NCI-H1930 (cell line): ENCODE measurements around the gene PRR19.

Experiments used
- DNase-seq, 2 experiments: peaks; one replicate each; lab custom pipeline; 2025; lab: John Stamatoyannopoulos, UW

The PRR19 gene

DNA sequence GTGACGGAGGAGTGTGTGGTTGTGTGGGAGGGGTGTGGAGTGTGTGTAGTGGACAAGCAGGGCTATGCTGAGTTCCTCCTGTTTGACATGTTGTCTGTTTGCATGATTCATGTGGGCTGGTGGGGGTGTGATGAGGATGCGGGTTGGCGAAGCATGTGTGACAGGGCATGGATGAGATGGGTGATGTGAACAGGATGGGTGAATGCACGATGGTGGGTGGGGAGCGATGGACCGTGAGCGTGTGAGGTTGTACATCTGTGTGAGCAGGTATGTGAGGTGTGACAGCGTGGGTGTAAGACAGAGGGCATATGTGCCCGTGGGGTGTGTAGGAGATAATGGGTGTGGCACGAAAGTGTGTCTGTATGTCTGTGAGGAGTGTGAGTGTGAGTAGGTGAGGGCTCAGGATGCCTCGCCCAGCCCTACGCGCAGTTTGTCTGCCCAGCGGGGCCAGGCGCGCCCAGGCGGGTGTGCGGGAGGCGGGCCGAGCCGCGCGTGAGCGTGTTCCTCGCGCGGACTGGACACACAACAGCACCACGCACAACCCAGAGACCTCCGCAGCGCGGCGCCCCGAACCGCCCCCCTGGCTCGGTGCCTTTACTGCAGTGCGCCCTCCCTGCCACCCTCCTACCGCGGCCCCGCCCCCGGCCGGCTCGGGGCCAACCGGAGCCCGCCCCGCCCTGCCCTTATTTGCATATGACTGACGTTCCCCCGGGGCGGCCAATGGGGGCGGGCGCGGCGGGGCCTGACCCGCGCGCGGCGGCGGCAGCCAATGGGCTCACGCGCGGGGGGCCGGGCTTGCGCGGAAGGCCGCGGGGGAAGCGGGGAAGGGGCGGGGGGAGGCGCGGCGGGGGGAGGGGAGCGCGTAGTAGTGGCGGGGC lies 18.5 kb upstream of the PRR19 start:
- peak; percentile 95 to 98 for DNase-seq

DNA sequence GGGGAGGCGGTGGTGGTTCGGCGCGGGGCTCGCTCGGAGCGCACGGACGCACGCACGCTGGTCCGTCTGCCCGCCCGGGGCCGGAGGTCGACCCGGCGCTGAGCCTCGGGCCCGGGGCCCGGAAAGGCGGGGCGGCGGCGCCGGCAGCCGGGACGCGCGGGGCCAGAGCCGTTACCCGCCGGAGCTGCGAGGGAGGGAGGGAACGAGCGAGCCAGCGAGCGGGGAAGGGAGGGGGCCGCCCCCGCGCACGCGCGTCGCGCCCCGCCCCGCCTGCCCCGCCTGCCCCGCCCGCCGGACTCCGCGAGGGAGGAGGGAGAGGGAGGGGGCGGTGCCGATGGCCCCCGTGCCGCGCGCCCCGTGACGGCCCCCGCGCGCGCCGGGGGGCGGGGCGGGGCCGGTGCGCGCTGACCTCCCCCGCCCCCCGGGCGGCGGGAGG lies 17.8 kb upstream of the PRR19 start:
- DNase-seq = peak; percentile 80 to 92

DNA sequence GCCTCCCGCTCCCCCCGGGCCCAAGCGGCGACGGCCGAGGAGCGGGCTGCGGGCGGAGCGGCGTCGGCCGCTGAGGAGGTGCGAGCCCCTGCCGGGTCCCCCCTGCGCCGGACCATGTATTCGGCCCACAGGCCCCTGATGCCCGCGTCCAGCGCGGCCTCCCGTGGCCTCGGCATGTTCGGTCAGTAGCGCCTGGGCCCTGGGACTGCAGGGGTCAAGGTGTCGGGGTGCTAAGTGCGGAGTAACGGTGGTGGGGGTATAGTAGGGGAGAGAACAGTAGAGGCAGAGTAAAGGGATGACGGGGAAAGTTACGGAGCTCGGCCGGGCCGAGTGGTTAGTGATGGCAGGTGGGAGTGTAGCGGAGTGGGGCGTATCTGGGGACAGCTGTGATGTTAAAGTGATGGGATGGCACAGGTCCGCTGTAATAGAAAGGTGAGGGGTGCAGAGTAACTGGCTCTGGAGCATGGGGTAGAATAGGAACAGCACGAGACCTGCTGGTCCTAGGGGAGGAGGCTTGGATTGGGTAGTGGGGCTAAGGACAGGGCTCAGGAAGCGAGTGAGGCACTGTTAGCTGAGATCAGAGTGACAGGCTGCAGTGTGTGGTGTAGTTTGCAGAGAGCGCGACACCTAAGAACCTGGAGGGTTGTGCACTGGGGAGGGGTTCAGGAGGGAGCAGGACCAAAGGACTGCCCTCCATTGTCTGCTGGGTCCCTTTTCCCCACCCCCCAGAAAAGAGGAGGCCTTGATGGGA lies 17.2 kb upstream of the PRR19 start:
- no peak for DNase-seq

DNA sequence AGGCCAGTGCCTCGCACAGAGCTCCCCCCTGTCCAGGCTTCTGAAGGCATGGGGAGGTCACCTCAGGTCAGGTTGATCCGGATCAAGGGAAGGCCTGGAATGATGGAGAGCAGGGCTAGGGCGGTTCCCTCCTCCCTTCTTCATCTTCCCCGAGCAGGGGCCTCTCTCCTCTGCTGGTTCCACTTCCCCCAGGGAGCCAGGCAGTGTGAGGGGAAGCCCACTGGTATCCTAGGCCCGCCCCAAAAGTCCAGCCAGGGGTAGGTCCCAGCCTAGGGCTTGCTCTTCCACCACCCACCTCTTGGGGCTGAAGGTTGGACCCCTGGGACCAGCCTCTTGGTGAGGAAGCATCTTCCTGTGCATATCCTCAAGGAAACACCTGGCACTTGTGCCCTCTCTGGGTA lies 16.4 kb upstream of the PRR19 start:
- DNase-seq = no peak

DNA sequence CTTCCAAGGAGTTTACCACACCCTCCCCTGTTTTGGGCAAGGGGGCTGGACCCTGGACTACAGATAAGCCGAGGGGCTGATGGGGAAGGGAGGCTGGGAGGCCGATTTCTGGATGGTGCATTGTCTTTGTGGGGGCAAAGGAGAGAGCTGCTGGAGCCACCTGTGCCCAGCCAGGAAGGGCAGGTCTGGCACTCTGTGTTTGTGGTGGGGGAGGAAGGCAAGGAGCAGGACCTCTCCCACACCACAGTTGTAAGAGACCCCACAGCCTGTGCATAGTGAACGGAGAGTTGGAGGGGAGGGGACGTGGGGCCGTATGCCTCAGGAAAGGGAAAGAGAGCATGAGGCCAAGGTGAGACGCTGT lies 16.0 kb upstream of the PRR19 start:
- no peak for DNase-seq

DNA sequence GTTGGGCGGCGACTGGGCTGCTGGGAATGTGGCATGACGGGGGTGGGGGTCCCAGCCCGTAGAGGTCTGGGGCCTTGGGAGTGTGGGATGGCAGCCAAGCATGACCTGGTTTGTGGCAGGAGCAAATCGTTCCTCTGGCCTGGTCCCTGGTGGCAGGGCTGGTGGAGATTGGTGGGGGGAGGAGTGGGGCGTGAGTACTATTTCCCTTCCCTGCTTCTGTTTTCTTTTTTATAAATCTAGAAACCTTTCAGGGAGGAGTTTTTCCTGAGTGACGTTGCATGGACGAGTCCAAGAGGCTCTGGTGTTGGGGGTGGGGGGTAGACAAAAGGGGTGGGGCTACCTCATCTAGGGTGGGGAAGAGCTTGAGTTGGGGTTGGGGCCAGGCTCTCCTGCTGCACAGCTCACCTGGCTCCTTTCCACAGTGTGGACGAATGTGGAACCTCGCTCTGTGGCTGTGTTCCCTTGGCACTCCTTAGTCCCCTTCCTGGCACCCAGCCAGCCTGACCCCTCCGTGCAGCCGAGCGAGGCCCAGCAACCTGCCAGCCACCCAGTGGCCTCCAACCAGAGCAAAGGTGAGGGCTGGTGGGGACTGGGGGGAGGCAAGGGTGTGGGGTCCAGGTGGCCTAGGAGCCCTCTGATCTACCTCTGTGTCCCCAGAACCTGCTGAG lies 15.4 kb upstream of the PRR19 start:
- DNase-seq = no peak

DNA sequence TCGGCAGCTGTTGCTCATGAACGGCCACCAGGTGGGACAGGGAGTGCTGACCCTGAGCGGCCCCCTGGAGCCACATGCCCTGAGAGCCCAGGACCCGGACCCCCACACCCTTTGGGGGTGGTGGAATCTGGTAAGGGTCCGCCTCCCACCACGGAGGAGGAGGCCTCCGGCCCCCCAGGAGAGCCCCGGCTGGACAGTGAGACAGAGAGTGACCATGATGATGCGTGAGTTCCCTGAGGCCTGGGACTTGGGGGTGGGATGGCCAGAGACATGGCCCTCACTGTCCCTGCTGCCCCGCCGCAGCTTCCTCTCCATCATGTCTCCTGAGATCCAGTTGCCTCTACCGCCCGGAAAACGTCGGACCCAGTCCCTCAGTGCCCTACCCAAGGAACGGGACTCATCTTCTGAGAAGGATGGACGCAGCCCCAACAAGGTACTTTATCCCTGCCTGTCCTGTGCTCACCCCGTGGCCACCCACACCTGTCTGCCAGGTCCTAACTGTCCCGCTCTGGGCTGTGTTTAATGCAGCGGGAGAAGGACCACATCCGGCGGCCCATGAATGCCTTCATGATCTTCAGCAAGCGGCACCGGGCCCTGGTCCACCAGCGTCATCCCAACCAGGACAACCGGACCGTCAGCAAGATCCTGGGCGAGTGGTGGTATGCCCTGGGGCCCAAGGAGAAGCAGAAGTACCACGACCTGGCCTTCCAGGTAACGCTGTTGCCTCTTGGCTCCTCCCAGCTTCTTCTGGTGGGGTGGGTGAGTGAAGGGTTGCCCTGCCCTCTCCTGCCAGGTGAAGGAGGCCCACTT lies 14.7 kb upstream of the PRR19 start:
- DNase-seq = no peak

DNA sequence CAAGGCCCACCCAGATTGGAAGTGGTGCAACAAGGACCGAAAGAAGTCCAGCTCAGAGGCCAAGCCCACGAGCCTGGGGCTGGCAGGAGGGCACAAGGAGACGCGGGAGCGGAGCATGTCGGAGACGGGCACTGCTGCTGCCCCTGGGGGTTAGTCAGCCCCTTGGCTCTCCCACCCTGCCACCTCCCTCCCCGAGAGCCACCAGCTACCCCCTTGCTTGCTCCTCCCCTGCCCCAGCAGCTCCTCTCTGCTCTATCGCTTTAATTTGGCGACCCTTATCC lies 14.2 kb upstream of the PRR19 start:
- no peak for DNase-seq

DNA sequence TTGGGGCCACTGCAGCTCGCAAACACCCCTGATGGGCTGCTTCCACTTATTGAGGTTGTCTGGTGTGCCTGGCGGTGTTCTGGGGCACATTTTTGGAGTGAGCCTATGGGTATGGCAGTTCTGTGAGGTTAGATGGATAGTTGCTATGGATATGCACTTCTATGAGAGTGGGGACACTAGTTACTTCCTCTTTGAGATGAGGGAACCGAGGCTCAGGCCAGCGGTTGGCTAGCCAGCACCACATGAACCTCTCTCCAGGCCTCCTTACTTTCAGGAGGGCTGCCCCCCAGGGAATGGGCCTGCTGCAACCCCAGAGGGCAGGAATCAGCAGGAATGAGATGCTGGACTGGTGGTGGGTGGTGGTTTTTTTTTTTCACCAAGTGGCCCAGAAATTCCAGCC lies 13.5 kb upstream of the PRR19 start:
- DNase-seq = no peak

DNA sequence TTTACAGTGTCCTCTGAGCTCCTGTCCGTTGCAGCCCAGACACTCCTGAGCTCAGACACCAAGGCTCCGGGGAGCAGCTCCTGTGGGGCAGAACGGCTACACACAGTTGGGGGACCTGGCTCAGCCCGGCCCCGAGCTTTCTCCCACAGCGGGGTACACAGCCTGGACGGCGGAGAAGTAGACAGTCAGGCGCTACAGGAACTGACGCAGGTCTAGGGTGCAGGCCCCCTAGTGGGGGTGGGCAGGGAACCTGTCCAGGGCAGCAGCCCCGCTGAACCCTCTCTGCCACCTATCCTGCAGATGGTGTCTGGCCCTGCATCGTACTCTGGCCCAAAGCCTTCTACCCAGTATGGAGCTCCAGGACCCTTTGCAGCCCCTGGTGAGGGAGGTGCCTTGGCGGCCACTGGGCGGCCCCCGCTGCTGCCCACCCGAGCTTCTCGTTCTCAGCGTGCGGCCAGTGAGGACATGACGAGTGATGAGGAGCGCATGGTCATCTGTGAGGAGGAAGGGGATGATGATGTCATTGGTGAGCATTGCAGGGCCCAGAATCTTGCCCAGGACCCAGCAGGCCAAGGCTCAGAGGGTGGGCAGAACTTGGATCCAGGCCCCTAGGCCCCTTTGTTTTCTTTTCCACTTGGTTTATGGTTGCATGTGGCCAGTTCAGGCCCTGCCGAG lies 12.9 kb upstream of the PRR19 start:
- DNase-seq = no peak

DNA sequence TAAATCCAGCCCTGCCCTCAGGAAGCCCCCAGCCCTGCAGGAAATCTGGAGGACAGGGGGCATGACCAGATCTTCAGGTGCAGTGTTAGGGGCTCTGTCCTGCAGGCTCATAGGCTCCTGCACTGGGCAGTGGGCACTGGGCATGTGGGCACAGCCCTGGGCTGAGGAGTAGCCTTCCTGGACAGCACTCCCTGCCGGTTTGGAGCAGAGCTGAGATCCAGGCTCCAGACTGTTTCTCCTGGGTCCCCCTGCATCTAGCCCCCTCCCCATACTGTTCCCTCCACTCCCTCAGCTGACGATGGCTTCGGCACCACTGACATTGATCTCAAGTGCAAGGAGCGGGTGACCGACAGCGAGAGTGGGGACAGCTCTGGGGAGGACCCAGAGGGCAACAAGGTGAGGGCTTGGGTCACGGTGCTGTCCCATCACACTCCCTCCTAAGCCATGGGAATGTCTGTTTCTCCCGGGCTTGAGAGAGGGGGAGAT lies 12.3 kb upstream of the PRR19 start:
- no peak for DNase-seq

DNA sequence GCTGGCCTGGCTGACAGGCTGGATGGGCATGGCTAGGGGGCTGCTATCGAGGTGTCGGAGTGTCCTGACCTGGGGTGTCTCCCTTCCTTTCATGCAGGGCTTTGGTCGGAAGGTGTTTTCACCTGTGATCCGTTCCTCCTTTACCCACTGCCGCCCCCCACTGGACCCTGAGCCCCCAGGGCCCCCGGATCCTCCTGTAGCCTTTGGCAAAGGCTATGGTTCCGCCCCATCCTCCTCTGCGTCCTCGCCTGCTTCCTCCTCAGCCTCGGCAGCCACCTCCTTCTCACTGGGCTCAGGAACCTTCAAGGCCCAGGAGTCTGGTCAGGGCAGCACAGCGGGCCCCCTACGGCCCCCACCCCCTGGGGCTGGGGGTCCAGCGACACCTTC lies 11.8 kb upstream of the PRR19 start:
- DNase-seq = no peak

DNA sequence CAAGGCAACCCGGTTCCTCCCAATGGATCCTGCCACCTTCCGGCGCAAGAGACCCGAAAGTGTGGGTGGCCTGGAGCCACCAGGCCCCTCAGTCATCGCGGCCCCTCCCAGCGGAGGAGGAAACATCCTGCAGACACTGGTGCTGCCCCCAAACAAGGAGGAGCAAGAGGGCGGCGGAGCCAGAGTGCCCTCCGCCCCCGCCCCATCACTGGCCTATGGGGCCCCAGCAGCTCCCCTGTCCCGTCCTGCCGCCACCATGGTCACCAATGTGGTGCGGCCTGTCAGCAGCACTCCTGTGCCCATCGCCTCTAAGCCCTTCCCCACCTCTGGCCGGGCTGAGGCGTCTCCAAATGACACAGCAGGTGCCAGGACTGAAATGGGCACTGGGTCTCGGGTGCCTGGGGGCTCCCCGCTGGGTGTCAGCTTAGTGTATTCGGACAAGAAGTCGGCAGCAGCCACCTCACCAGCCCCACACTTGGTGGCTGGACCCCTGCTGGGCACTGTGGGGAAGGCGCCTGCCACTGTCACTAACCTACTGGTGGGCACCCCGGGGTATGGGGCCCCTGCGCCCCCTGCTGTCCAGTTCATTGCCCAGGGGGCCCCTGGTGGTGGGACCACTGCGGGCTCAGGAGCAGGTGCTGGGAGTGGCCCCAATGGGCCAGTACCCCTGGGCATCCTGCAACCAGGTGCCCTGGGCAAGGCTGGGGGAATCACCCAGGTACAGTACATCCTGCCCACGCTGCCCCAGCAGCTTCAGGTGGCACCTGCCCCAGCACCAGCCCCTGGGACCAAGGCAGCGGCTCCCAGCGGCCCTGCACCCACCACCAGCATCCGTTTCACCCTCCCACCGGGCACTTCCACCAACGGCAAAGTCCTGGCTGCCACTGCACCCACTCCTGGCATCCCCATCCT lies 11.2 kb upstream of the PRR19 start:
- no peak for DNase-seq

DNA sequence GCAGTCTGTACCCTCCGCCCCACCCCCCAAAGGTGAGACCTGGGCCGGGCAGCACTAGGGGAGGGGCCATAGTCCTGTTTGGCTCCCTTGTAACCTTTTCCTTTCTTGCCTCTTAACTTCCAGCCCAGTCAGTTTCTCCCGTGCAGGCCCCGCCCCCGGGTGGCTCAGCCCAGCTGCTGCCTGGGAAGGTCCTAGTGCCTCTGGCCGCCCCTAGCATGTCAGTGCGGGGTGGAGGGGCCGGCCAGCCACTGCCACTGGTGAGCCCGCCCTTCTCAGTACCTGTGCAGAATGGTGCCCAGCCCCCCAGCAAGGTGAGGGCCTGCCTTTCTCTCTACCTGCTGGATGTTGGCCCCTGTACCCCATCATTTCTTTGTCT lies 10.5 kb upstream of the PRR19 start:
- DNase-seq = no peak

DNA sequence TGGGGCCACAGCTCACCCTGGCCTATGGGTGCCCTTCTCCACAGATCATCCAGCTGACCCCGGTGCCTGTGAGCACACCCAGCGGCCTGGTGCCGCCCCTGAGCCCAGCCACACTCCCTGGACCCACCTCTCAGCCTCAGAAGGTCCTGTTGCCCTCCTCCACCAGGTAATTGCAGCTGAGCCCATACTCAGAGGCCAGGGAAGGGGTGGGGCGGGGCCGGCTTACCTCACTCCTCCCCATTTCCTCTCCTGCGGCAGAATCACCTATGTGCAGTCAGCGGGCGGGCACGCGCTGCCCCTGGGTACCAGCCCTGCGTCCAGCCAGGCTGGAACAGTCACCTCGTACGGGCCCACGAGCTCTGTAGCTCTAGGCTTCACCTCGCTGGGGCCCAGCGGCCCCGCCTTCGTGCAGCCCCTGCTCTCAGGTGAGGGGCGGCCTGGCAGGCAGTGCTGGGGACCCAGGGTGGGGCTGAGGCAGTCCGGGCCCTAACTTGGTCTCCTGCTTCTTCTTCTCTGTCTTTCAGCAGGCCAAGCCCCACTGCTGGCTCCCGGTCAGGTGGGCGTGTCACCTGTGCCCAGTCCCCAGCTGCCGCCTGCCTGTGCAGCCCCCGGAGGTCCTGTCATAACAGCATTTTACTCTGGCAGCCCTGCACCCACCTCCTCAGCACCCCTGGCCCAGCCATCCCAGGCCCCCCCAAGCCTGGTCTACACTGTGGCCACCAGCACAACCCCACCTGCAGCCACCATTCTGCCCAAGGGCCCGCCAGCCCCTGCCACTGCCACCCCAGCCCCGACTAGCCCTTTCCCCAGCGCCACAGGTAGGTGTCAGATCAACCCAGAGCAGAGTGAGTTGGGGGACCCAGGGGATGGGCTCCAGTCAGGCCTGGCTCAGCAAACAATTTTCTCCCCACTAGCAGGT lies 9.6 kb upstream of the PRR19 start:
- DNase-seq = no peak

DNA sequence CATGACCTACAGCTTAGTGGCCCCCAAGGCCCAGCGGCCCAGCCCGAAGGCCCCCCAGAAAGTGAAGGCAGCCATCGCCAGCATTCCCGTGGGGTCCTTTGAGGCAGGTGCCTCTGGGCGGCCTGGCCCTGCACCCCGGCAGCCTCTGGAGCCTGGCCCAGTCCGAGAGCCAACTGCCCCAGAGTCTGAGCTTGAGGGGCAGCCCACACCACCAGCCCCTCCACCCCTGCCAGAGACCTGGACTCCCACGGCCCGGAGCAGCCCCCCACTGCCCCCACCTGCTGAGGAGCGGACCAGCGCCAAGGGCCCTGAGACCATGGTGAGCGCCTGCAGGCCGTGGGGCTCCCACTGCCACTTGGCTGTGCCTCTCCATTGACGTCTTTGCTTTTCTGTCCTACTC lies 9.0 kb upstream of the PRR19 start:
- DNase-seq = no peak

DNA sequence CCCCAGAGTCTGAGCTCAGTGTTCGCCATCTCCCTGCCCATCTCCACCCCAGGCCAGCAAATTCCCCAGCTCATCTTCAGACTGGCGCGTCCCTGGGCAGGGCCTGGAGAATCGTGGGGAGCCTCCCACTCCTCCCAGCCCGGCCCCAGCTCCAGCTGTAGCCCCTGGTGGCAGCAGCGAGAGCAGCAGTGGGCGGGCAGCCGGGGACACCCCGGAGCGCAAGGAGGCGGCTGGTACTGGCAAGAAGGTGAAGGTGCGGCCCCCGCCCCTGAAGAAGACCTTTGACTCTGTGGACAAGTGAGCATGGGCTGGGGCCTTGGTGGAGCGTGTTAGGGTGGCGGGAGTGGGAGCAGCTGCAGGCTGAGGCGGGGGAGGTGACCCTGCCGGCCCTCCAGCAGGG lies 8.4 kb upstream of the PRR19 start:
- no peak for DNase-seq

DNA sequence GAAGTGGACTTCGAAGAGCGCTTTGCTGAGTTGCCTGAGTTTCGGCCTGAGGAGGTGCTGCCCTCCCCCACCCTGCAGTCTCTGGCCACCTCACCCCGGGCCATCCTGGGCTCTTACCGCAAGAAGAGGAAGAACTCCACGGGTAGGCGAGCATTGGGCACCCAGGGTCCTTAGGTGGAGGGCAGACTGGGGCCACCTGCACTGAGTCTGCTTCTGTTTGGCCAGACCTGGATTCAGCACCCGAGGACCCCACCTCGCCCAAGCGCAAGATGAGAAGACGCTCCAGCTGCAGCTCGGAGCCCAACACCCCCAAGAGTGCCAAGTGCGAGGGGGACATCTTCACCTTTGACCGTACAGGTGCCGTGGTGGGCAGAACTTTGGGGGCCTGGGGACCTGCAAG lies 8.0 kb upstream of the PRR19 start:
- no peak for DNase-seq

DNA sequence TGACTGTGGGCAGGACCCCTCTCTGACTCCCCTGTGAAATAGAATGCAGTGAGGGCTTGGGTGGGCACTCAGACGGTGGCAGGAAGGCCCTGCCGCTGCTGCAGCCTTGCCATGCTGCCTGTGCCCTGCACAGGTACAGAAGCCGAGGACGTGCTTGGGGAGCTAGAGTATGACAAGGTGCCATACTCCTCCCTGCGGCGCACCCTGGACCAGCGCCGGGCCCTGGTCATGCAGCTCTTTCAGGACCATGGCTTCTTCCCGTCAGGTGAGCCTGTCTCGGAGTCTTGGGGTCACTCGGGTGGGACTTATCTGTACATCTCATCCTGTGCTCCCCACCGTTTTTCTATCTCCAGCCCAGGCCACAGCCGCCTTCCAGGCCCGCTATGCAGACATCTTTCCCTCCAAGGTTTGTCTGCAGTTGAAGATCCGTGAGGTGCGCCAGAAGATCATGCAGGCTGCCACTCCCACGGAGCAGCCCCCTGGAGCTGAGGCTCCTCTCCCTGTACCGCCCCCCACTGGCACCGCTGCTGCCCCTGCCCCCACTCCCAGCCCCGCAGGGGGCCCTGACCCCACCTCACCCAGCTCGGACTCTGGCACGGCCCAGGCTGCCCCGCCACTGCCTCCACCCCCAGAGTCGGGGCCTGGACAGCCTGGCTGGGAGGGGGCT lies 7.3 kb upstream of the PRR19 start:
- DNase-seq = no peak
